ENCODE measurements around the gene FHOD3. TPM values are rescaled to one million over a fixed set of nuclear protein-coding genes. Genes with fewer than 3 reads are reported as not detected.

The FHOD3 gene
- total and polyA plus RNA-seq, 4 donors = 0.57 to 1.3 (median 1.2) TPM; not detected in 1

- Histone ChIP-seq H3K36me3 (ENCODE audit: control insufficient read depth in 4 of 4, insufficient read depth in 3 of 4, low read depth in 1 of 4, low read length in 3 of 4) (no peaks in the 10 kb centered on the region), H3K9me3 (ENCODE audit: control insufficient read depth in 4 of 4, low read length in 3 of 4) (peaks cover 0 to 1% (median 0%) of the 10 kb centered on the region in 4 donors), H3K4me3 (ENCODE audit: low read depth in 1 of 3, low read length in 3 of 3) (no peak overlapping the region), H3K27ac (ENCODE audit: low read depth in 1 of 2, low read length in 2 of 2) (no peak overlapping the region), H3K9ac (ENCODE audit: low read depth in 1 of 2, low read length in 2 of 2) (no peak overlapping the region), H3K27me3 (ENCODE audit: control insufficient read depth in 4 of 4, insufficient read depth in 4 of 4, low read length in 3 of 4) (peaks cover 0 to 2% (median 0%) of the 10 kb centered on the region in 4 donors), H3K4me1 (ENCODE audit: control insufficient read depth in 4 of 4, insufficient read depth in 4 of 4, low read length in 3 of 4) (peaks cover 0 to 3% (median 0%) of the 10 kb centered on the region in 4 donors)
- TF ChIP-seq, protein P1, sequence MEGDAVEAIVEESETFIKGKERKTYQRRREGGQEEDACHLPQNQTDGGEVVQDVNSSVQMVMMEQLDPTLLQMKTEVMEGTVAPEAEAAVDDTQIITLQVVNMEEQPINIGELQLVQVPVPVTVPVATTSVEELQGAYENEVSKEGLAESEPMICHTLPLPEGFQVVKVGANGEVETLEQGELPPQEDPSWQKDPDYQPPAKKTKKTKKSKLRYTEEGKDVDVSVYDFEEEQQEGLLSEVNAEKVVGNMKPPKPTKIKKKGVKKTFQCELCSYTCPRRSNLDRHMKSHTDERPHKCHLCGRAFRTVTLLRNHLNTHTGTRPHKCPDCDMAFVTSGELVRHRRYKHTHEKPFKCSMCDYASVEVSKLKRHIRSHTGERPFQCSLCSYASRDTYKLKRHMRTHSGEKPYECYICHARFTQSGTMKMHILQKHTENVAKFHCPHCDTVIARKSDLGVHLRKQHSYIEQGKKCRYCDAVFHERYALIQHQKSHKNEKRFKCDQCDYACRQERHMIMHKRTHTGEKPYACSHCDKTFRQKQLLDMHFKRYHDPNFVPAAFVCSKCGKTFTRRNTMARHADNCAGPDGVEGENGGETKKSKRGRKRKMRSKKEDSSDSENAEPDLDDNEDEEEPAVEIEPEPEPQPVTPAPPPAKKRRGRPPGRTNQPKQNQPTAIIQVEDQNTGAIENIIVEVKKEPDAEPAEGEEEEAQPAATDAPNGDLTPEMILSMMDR (IDR thresholded peaks at IDR 0.05; ENCODE audit: low read depth, low read length, missing input control) = no peak
- TF ChIP-seq GABPA (IDR thresholded peaks at IDR 0.05 in 1 of 2, conservative IDR thresholded peaks at IDR 0.05 in 1 of 2) = no peak
- no peak for TF ChIP-seq HNF4A (conservative IDR thresholded peaks at IDR 0.05)
- TF ChIP-seq FOXA2 (IDR thresholded peaks at IDR 0.05) = no peak
- no peak for TF ChIP-seq YY1 (IDR thresholded peaks at IDR 0.05)
- no peak for TF ChIP-seq HNF4G (IDR thresholded peaks at IDR 0.05)
- no peak for TF ChIP-seq MAX (IDR thresholded peaks at IDR 0.05)
- no peak for TF ChIP-seq SP1 (IDR thresholded peaks at IDR 0.05)
- no peak for TF ChIP-seq TAF1 (conservative IDR thresholded peaks at IDR 0.05)
- TF ChIP-seq JUND (IDR thresholded peaks at IDR 0.05) = no peak
- TF ChIP-seq REST (IDR thresholded peaks at IDR 0.05) = no peak
- no peak for TF ChIP-seq NR2F2 (IDR thresholded peaks at IDR 0.05)
- no peak for TF ChIP-seq FOXA1 (IDR thresholded peaks at IDR 0.05)
- TF ChIP-seq ATF3 (IDR thresholded peaks at IDR 0.05) = no peak
- TF ChIP-seq RAD21 (IDR thresholded peaks at IDR 0.05) = no peak
- no peak for TF ChIP-seq EGR1 (IDR thresholded peaks at IDR 0.05; ENCODE audit: low read depth in 2 of 2)
- no peak for TF ChIP-seq RXRA (IDR thresholded peaks at IDR 0.05)
- WGBS = 89% methylated on average over 2 of the region's 2 CpGs
- no peak for DNase-seq (ENCODE audit: low spot score)
Observed at GRCh38 chr18:36440614-36441013, 143.1 kb downstream of the FHOD3 start.

DNA sequence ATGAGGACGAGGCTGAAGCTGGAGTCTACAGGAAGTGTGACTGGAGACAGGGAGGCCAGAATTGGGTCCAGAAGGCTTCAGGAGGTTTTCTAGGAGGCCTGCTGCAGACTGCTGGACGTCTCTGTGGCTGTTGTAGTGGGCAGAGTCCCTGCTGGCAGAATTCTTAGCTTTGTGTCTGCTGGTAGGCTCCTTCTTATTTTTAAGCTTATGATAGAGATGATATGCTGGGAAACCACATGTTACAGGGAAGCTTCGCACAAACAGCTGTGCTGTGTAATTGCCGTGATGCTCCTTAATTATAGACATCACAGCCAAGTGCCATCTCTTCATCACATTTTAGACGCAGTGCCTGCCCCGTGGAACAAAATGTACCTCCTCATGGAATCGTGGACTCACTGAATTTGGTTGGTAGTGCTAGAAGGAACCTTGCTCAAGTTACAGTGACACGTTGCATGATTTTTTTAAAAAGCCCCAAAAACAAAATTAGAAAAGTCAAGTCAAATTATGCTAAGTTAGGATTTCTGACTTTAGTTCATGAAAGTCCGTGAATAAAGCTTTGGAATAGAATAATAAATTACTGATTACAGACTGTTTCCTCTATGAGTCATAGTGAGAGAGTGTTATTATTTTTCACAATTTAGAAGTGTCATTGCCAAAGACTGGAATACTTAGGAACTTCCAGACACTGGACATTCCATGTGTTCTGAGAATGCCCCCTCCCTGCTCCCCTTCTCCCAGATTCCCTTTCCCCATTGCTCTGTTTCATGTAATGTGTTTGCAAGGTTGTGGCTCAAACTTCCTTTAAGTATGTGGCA is 144.1 kb downstream of the FHOD3 start:
- no peak for DNase-seq (ENCODE audit: low spot score)
- Histone ChIP-seq H3K4me1 (ENCODE audit: control insufficient read depth in 4 of 4, insufficient read depth in 4 of 4, low read length in 3 of 4) (peaks cover 0 to 3% (median 0%) of the 10 kb centered on the region in 4 donors), H3K9me3 (ENCODE audit: control insufficient read depth in 4 of 4, low read length in 3 of 4) (peaks cover 0 to 1% (median 0%) of the 10 kb centered on the region in 4 donors), H3K9ac (ENCODE audit: low read depth in 1 of 2, low read length in 2 of 2) (no peak overlapping the region), H3K36me3 (ENCODE audit: control insufficient read depth in 4 of 4, insufficient read depth in 3 of 4, low read depth in 1 of 4, low read length in 3 of 4) (no peaks in the 10 kb centered on the region), H3K27me3 (ENCODE audit: control insufficient read depth in 4 of 4, insufficient read depth in 4 of 4, low read length in 3 of 4) (peaks cover 0 to 2% (median 0%) of the 10 kb centered on the region in 4 donors), H3K4me3 (ENCODE audit: low read depth in 1 of 3, low read length in 3 of 3) (no peak overlapping the region), H3K27ac (ENCODE audit: low read depth in 1 of 2, low read length in 2 of 2) (peak overlapping the region in 1 of 2 donors; percentile 51)
- TF ChIP-seq JUND (IDR thresholded peaks at IDR 0.05) (peak; percentile 33 to 76), SP1 (IDR thresholded peaks at IDR 0.05) (no peak), RXRA (IDR thresholded peaks at IDR 0.05) (peak in 1 of 2 donors; percentile 5), HNF4G (IDR thresholded peaks at IDR 0.05) (no peak), HNF4A (conservative IDR thresholded peaks at IDR 0.05) (no peak), REST (IDR thresholded peaks at IDR 0.05) (peak; percentile 75)
- 61% methylated on average over 9 of the region's 9 CpGs for WGBS
